NCI-H2196 treated with DMSO at 0.1 percent for 48 hours (cell line): ENCODE data around the gene SLC2A6.
A peak's percentile ranks its signal among the peaks of the same experiment; 100 is the strongest.
"Not testable (repeated sequence)": the region's sequence is repeated elsewhere in the genome, so short reads cannot be mapped to it uniquely, and the experiment has no call there.

Experiments used
- DNase-seq: peaks from one replicate; lab custom pipeline; 2025; ENCODE audit not compliant: unreplicated experiment; lab: John Stamatoyannopoulos, UW

Gene SLC2A6

GRCh38 chr9:133463864-133464615 lies 14.9 kb downstream of the SLC2A6 start:
- no peak for DNase-seq

- no peak for DNase-seq
These were observed 15.6 kb downstream of the SLC2A6 start for GRCh38 chr9:133463234-133463863.

GRCh38 chr9:133461975-133462374 lies 16.9 kb downstream of the SLC2A6 start:
- peak; percentile 53 for DNase-seq

- peak; percentile 88 for DNase-seq
These were observed 18.3 kb downstream of the SLC2A6 start for GRCh38 chr9:133460405-133461175.

GRCh38 chr9:133459476-133460404 lies 19.2 kb downstream of the SLC2A6 start, which contains the start of gene CACFD1:
CACFD1 (plus strand) TSS chr9:133459978; CDS start chr9:133460067, 89 bp downstream.
- peak; percentile 99 for DNase-seq

- DNase-seq: no peak
These were observed 20.1 kb downstream of the SLC2A6 start for GRCh38 chr9:133458643-133459312.

DNA sequence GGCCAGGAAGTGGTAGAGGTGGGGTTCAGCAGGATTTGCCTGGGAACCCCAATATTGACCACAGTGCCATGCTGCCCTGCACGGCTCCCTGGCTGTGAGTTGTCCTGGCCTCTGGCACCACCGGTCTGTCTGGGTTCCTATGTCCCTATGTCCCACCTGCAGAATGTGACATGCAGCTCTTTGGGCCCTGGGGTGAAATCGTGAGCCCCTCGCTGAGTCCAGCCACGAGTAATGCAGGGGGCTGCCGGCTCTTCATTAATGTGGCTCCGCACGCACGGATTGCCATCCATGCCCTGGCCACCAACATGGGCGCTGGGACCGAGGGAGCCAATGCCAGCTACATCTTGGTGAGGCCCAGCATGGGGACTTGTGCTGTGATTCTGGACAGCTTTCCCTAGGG lies 21.2 kb downstream of the SLC2A6 start:
- no peak for DNase-seq

DNA sequence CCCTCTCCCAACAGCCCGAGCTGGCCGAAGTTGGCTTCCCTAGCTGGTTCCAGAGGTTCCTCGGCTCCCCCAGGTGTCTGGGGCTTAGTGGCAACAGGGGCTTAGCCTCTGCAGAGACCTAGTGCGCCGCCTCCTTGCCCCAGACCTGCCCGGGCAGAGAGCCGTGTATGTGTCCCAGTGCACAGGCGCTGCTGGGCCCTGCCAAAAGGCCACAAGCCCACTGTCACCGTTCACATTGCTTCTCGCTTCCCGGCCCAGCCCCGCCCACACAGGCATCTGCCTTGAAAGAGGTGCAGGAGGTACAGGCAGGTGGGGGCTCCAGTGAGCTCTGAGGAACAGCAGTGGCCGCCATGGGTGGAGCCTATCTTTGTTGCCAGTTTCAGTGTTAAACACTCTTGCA lies 21.7 kb downstream of the SLC2A6 start:
- no peak for DNase-seq

DNA sequence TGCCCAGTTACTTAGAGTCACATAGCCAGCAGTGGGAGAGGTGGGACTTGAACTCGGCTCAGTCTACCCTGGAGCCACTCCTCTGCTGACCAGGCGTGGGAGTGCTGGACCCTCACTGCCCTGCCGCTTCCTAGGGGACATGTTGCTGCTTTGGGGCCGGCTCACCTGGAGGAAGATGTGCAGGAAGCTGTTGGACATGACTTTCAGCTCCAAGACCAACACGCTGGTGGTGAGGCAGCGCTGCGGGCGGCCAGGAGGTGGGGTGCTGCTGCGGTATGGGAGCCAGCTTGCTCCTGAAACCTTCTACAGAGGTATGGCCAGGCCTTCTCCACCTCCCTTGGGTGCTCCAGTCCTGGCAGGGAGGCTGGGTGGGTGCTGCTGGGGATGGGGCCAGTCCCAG lies 22.5 kb downstream of the SLC2A6 start:
- DNase-seq: no peak

DNA sequence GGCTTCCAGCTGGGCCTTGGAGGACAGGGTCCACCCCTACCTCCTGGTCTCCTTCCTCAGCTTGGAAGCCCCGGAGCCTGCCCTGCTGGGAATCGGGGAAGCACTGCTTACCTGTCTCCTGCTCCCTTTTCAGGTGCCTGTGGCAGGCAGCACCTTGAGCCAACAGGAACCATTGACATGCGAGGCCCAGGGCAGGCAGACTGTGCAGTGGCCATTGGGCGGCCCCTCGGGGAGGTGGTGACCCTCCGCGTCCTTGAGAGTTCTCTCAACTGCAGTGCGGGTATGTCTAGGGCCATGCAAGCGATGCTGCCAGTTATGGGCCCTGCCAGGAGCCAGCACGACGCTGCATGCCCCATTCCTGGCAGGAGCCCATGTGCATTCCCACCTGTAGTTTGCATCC lies 23.0 kb downstream of the SLC2A6 start:
- no peak for DNase-seq

DNA sequence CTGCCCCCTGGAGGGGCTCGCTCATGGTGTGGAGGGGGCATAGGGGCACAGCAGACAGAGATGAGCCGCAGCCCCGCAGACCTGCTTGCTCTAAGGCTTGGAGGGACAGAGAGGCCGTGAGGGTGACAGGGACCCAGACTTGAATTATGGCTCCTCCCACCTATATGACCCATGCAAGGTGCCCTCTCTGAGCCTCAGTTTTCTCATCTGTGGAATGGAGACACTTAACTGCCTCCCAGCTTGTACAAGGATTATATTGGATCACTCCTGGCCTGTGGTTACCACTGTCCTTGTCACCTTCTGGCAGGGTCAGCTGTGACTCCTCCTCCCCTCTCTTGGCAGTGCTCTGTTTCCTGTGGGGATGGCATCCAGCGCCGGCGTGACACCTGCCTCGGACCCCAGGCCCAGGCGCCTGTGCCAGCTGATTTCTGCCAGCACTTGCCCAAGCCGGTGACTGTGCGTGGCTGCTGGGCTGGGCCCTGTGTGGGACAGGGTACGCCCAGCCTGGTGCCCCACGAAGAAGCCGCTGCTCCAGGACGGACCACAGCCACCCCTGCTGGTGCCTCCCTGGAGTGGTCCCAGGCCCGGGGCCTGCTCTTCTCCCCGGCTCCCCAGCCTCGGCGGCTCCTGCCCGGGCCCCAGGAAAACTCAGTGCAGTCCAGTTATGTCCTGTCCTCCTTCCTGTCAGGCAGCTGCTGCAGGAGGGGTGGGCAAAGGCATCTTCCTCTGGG lies 23.8 kb downstream of the SLC2A6 start:
- no peak for DNase-seq

- DNase-seq: no peak
These were observed 24.6 kb downstream of the SLC2A6 start for GRCh38 chr9:133454325-133454724.

- no peak for DNase-seq
These were observed 25.2 kb downstream of the SLC2A6 start for GRCh38 chr9:133453651-133454050.

GRCh38 chr9:133452562-133452961 lies 26.3 kb downstream of the SLC2A6 start:
- DNase-seq: no peak

DNA sequence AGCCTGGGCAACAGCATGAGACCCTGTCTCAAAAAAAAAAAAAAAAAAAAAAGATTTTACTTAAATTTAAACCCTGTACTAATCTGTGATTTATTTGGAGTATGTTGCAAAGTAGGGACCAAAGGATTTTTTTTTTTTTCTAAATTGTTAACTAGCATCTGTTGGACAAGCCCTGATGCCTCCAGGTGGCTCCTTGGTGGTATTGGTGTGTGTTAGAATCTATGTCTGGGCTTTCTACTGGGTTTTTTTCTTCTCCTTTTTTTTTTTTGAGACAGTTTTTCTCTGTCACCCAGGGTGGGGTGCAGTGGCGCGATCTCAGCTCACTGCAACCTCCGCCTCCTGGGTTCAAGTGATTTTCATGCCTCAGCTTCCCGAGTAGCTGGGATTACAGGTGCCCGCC lies 27.0 kb downstream of the SLC2A6 start:
- DNase-seq: not testable (repeated sequence)

GRCh38 chr9:133449760-133450159 lies 29.1 kb downstream of the SLC2A6 start:
- DNase-seq: peak; percentile 61

DNA sequence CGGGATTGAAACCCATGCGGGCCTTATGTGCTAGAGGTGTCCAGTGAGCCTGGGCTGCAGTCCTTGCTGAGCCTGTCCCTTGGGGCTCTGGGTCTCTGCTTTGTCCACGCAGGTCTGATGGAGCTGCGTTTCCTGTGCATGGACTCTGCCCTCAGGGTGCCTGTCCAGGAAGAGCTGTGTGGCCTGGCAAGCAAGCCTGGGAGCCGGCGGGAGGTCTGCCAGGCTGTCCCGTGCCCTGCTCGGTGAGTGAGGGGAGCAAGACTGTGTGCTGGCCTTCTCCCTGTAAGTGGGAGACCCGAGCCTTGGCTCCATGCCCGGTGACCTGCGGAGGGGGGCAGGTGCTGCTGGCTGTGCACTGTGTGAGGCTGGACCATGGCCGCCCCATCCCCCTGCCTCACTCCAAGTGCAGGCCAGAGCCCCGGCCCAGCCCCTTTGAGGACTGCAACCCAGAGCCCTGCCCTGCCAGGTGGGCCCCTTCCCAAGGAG lies 30.4 kb downstream of the SLC2A6 start:
- no peak for DNase-seq

- no peak for DNase-seq
These were observed 33.5 kb downstream of the SLC2A6 start for GRCh38 chr9:133445293-133445969.

- peak; percentile 31 for DNase-seq
These were observed 34.9 kb downstream of the SLC2A6 start for GRCh38 chr9:133443982-133444381.
